ENCODE data around the gene DNAI7.

The DNAI7 gene, protein sequence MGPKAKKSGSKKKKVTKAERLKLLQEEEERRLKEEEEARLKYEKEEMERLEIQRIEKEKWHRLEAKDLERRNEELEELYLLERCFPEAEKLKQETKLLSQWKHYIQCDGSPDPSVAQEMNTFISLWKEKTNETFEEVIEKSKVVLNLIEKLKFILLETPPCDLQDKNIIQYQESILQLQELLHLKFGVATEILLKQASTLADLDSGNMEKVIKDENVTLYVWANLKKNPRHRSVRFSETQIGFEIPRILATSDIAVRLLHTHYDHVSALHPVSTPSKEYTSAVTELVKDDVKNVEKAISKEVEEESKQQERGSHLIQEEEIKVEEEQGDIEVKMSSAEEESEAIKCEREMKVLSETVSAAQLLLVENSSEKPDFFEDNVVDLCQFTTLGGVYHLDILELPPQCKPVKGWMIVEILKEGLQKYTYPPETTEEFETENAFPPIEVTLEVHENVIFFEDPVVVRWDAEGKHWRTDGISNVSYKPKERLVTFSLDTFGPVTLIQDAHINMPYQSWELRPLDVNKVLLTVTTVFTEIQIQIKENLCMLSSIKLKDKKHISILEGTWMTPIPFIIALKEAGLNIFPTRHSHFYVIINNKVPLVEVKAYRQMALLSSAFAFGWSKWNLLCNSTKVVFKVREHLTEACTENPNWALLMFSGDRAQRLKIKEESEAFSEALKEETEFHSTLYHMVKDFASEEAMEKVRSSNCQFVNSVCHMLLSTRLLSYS

DNA sequence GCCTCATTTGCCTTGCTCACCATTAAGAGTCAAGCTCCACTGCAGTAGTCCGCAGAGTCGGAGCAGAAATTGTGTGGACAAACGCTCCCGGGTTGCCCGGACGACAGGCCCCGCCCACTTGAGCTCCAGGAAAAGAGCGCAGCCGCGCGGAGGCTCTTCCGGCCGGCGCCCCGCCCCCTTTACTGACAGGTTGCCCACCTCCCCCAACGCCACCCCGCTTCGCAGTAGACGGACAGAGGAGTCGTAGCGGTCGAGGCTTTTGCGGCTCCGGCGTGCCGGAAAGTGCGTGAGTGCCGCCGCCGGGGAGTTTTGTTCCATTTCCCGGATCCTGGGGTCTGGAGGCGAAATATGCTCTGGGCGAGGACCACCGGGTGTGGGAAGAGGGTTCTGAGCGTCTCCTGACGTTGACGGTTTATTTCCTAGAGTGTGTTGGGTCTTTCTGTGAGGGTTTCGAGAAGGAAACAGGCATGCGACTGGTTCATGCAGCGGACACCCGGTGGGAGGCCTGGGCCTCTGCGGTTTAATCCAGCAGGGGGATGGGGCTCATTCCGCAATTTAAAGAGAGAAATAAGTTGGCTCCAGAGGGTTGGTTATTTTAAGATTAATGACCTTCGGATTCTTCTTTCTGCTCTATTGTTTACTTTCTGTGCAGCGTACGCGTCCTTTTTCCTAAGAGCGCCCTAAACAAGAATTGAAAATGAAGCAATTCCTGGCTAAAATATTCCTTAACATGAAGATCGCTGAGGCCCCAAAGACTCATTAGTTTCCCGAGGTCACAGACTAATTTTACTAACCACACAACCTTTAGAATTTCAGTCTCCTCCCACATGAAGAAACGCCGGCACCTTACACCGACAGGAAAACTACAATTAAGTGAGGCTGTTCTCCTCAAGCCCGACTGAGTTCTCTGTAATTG is at the start of gene DNAI7, which contains the start of gene ETFRF1:
Gene DNAI7, minus strand, starts transcription at position 105 of the 916 bp plus-strand sequence. Its CDS starts 82 bp downstream, at position 23.
Gene ETFRF1, plus strand, starts transcription at position 182 of the 916 bp plus-strand sequence. CDS start 8,720 bp downstream, outside the sequence.
- peak; percentile 88 to 94 for DNase-seq

DNA sequence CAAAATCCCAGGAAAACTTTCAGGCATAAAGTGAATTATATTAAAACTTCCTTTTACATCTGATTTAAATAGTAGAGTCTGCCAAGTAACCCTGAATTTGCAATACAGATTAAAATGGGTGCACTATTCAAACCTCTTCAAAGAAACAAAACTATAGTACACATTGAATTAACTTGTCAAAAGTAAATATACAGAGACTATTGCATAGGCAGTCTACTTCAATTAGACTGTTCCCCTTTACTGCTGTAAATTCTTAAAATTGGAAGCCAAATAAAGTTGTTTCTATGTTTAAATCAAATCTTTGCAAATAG is 48.7 kb upstream of the DNAI7 start:
- no peak for DNase-seq

DNA sequence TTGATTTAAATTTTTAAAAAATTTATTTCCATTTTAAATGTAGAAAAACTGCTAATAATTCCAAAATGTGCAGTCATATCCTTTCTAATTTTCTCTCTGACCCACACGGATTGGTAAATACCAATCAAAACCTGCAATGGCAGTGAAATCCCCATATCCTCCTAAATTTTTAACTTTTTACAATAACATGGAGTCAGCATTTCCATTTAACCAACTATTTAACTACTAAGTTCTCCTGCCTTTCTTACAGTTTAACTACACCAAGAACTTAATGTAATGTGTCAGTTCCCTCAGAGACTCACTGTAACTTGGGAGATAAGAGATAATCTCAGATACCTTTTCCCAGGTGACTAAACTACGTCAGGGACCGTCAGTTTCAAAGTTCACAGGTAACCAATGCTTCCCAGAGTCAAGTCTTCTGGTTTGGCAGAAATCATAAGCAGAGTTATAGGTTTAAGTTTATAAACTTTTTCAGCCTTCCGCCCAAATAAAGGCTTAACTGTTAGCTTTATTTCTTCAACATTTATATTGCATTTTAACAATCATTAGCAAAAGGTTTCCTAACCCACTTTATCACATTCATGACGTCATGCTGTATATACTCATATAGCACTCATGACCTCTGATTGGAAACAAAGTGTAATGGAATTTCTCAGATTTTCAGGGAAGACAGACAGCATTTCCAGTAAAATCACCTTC is 48.2 kb upstream of the DNAI7 start:
- no peak for DNase-seq

DNA sequence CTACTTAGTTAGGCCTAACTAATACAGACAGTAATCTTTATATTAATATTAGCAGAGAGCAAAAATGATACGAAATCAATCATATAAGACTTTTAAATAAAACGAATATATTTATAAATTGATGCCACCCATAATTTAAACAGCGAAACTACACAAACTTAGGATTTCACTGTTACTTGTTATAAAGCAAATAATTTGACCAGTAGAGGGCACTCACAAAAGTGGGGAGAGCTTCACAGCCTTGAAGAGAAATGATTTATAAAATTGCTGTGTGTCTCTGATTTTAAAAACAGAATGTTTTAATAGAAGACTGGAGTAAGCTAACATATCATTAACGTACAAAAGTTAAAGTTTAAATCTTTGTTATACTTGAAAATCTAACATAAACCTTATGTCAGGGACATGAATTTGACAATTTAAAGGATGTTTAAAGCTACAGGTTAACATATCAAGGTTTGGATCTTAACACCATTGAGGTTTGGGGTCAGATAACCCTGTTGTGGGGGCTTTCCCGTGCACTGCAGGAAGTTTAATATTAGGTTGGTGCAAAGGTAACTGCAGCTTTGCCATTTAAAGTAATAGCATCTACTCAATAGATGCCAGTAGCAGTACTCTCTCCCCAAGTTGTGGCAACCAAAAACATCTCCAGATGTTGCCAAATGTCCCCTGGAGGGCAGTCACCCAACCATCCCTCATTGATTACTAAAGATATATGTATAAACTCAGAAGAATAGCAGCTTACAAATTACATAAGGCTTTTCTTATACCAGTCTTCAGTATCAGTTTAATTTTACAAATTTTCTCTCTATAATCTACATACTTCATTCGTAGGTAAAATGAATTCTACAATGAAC is 46.4 kb upstream of the DNAI7 start:
- peak; percentile 37 to 78 for DNase-seq

DNA sequence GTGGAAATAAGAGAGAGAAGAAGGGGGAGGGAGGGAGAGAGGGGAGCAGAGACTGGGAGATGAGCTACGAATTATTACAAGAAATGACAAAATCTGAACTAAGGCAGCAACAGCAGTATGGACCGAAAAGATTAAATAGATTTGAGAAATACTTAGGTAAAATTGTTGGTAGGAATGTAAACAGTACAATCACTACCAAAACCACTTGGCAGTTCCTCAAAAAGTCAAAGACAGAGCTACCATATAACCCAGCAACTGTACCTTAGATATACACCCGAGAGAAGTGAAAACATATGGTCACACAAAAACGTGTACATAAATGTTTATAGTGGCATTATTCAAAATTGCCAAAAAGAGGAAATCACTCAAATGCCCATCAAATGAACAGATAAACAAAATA is 41.7 kb upstream of the DNAI7 start:
- DNase-seq = no peak

DNA sequence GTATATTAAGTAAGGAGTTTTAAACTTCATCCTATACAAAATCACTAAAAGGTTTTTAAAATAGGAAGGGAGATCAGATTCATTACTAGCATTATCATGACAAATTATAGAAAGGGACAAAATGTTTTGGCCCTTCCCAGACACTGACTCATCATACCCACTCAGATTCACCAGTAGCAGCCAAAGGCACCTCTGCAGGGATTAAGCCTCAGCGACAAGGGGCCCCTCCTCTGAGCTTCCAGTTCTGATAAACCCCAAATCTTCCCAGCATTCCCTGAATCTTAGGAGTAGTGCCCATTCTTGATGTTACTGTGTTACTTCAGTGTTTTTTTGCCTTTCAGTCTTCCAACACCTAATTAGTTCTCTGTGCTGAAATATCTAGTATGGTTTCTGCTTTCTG is 41.2 kb upstream of the DNAI7 start:
- no peak for DNase-seq

DNA sequence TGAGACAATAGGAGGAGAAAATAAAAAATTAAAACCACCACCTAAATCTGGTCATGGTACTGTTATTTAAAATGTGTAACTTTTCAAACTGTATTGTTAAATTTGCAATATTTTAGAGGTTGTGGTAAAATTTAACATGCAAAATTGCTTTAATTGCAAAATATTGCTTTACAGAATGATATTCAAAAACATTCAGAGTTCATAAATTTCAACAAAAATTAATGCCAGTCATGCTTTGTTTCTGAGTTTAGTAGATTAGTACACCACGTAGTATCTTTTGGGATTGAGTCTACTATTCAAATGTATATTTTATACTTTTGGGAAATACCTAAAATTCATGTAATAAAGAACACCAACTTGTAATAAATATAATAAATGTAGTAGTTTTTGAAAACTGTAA is 18.4 kb upstream of the DNAI7 start:
- DNase-seq = no peak

DNA sequence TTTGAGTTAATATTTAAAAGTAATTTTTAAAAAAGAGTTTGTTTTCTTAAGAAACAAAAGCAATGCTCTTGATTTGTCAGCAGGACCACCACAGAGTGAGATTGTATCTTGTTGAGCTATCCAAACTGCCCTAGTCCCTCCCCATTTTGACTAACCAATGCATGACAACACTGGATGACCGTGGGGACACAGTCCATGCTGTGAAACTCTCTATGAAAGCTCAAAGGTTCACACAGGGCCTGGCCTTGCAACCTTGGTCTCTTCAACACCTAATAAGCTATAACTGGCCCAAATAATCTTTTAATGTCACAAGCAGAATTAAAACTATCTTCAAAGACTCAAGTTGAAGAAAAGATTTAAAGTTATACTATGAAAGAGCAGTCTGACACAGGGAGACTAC is 13.6 kb upstream of the DNAI7 start:
- no peak for DNase-seq

DNA sequence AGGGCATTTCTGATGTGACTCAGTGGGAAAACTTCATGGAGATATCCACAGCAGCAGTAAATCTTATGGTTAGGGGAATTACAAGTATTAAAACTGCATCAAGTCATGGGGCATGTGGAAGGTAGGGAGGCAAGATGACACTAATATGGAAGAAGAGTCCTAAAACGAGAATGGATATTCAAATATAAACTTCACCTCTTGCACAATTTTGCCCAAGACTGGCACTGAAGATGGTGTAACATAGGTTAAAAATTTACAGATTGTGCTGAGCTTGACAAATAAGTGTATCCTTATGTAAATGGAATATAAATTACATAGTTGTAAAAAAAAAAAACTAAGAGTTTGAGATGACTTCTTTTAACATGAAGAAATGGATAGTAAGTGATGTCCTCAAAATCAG is 12.9 kb upstream of the DNAI7 start:
- DNase-seq = no peak

DNA sequence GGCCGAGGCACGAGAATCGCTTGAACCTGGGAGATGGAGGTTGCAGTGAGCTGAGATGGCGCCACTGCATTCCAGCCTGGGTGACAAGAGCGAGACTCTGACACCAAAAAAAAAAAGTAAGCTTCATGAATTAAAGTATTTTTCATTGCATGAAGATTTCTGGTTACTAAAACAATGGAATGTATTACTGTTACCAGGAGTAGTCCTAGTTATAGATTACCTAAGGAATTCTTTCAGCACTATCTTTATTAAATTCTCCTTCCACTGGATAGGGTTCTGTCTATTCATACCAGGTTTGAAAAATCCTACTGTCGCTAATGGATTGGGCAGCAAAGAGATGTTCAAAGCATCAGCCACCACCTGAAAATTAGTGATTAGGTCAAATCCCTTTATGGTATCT is 12.5 kb upstream of the DNAI7 start:
- no peak for DNase-seq

DNA sequence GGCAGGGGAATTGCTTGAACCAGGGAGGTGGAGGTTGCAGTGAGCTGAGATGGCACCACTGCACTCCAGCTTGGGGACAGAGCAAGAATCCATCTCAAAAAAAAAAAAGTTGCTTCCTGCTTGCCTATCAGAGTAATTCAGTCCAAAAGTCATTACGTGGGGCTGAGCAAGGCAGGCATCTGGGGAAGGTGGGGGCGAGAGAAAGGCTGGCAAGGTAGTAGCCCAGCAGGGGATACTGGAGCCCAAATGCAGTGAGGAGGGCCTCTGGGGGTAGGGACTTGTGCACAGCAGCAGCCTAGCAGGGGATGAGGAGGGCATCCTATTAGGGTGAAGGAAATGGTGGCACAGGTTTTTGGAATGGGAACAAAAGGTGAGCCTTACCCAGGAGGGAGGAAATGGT is 7.2 kb upstream of the DNAI7 start:
- no peak for DNase-seq

DNA sequence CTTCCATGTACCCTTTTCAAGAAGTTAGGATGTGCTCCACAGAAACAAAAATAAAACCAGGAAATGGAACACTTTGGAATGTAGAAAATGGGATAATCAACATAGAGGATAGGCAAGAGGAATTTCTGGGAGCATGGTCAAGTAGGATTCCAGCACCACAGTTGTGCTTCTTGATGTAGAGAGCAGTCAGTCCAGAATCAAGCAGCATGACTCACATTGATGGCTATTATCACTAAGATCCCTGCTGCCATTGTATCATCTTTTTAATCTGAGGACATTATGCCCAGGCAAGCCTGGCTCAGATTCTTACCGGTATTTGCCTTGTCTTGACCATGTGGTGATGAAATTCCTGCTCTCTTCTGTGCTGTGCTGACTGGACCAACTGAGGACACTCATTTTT is 5.7 kb upstream of the DNAI7 start:
- DNase-seq = no peak

DNA sequence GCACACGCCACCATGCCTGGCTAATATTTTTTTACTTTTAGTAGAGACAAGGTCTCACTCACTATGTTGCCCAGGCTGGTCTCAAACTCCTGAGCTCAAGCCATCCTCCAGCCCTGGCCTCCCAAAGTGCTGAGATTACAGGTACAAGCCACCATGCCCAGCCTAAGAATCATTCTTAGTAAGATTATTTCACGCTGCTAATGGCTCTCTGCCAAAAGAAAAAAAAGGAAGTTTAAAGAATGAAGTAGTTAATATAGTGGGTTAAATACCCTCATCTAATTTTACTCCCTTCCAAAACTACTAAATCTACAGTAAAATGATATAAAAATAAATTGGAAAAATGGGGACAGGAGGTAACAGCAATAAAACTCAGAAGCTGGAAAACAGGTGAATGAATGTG is 2.6 kb upstream of the DNAI7 start:
- DNase-seq = peak in 1 of 2 donors; percentile 22

DNA sequence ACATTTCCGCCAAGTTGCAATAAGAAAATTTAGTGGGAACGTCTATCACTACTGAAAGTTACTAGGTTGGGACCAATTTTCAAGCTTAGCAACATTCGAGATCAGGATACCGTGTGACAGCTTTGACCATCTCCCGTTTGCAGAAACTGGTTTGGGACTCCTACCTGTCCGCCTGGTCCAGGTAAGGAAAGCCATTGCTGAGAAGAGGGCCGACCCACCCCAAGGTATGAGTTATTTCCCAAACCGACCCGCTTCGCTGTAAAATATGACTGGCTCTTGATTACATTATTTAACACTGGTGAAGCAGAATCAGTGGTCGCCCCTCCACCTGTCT is 271 bp downstream of the DNAI7 start:
- DNase-seq = no peak

DNA sequence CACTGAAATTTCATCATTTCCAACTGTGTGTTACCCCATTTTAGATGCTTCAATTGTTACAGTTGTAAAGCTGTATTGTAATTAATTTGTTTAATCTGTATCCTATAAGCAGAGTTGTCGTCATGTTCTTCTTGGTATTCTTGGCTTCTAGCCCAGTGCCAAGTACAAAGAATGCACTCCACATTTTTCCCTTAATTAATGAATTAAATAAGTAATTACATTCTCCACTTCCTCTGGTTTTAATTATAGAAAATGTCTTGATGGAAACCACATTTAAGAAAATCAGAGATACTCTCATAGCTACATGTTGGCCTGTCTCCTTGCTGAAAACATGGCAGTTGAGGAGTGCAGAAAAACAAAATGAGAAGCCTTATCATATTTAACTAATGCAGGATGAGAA is 746 bp downstream of the DNAI7 start:
- DNase-seq = no peak

DNA sequence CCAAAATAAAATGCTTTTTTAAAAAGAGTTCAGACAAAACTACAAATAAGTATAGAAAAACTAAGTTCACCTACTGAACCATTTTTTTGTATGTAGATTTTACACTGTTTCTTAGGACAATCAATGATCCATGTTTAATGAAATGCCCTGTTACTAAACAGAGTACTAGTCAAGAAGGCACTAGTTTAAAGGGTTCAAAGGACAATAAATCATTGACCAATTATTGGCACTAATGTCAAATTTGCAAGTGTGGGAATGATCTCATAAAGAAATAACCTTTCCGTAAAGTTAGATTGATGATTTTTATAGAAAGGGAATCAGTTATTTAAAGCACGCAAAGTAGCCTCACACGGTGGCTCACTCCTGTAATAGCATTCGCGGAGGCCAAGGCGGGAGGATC is 4.2 kb downstream of the DNAI7 start:
- DNase-seq = no peak

DNA sequence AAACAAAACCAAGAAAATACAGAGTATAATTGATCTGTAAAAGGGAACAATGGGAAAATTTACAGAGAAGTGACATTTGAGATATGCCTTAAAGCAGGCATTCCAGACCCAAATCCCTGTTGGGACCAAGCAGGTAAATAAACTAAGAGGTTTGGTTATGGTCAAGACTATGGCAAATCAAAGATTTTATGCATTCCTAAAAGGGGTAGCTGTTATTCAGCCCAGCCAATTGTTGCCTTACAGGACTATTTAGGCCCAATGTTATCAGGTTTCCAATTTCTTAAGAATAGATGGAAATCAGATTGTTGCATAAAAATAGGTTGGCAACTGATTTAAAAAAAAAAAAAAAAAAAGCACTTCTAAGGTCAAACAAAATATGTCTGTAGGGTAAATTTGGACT is 5.3 kb downstream of the DNAI7 start:
- no peak for DNase-seq

DNA sequence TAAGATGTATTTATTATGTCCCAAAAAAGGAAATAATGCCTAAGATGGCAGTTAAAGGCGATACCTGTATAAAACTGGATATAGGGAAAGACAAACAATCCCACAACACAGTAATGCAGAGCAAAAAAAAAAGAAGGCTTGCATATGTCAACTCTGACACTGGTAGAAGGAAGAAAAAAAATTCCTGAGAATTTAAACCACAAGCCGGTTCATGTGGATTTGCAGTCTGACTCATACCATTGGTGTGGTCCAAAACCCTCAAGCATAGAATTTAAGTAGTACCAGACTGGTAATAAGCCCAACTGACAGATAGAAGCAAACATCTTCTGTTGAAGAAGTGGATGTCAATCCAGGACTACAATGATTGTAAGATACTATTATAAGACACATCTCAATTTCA is 7.2 kb downstream of the DNAI7 start:
- no peak for DNase-seq

DNA sequence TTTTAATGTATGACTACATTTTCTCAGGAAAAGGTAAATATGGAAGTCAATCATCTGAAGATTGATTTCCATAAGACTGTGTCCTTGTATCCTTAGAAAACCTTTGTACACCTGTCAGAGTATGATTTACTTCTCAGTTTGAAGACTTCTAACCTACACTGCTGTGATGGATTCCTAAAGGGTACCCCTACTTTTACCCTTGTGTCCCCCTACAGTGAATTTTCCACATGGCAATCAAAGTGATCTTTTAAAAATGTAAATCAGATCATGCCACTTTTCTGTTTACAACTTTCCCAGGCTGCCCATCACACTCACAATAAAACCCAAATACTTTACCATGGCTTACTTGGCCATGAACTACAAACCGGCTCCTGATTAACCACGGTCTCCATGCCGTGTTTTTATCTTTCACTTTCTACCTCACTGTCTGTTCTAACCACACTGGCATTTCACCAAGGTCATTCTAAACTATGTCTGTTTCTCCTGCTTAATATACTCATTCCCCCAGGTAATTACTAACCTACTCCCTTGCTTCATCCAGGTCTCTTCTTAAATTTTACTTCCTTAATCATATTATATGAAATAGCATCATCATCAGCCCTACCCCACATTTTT is 8.1 kb downstream of the DNAI7 start:
- DNase-seq = no peak

DNA sequence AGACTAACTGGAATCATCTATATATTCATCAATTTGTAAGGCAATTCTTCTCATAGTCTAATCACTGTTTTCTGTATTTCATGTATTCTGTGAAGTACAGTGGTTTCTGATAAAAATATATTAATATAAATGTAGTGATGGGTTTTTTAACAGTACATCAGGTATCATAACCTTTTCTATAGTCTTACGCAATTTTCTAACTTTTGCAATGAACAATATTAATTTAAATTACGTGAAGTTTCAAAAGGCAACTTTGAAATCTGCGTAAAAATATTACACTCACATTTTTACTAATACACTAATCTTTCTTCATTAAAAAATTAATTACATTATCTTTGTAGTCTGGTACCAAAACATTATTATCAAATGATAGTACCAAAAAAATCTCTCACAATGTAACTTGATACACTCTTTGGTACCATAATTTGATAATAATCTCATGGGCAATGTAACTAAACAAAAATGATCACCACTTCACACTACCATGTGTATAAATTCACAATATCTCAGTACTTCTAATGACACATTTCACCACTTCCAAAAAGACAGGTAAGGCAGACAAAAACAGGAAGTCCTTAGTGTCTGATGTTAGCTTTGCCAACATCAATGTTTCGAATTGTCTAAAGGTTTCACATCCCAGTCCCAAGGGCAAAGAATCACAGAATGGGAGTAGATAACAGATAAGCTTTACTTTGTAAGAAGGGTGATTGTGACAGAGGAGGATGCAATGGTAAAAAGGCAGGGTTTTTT is 8.7 kb downstream of the DNAI7 start:
- DNase-seq = no peak

DNA sequence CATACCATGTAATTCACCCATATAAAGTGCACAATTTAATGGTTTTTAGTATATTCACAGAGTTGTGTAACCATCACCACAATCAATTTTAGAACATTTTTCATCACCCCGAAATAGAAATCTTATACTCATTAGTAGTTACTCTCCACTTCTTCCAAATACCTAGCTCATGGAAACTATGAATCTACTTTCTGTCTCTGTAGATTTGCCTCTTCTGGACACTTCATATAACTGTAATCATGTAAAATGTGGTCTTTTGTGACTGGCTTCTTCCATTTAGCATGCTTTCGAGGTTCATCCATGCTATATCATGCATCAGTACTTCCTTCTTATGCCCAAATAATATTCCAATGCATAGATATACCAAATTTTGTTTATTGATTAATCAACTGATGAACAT is 10.8 kb downstream of the DNAI7 start:
- DNase-seq = no peak
